ENCODE results near the gene DDX3X.
"Not testable (repeated sequence)": the region's sequence is repeated elsewhere in the genome, so short reads cannot be mapped to it uniquely, and the experiment has no call there.

DDX3X gene

GRCh38 chrX:41332005-41332404 is 2.0 kb upstream of the DDX3X start:
- DNase-seq = no peak

GRCh38 chrX:41332408-41333002 is 1.5 kb upstream of the DDX3X start:
- peak; percentile 54 for DNase-seq

GRCh38 chrX:41333003-41333743 is 789 bp upstream of the DDX3X start:
- DNase-seq = peak; percentile 94

GRCh38 chrX:41334363-41335197 is 618 bp downstream of the DDX3X start:
- peak; percentile 89 for DNase-seq

- DNase-seq = peak; percentile 37
Measured at GRCh38 chrX:41335198-41335957, 1.4 kb downstream of the DDX3X start.

- DNase-seq = peak; percentile 35
Measured at GRCh38 chrX:41335958-41336331, 2.0 kb downstream of the DDX3X start.

- DNase-seq = no peak
Measured at GRCh38 chrX:41336447-41336846, 2.5 kb downstream of the DDX3X start.

GRCh38 chrX:41337140-41337539 is 3.2 kb downstream of the DDX3X start:
- DNase-seq = no peak

GRCh38 chrX:41338436-41338835 is 4.5 kb downstream of the DDX3X start:
- DNase-seq = no peak

GRCh38 chrX:41339148-41339547 is 5.2 kb downstream of the DDX3X start:
- DNase-seq = no peak

- no peak for DNase-seq
Measured at GRCh38 chrX:41344053-41344452, 10.1 kb downstream of the DDX3X start.

- no peak for DNase-seq
Measured at GRCh38 chrX:41347186-41347585, 13.2 kb downstream of the DDX3X start.

- no peak for DNase-seq
Measured at GRCh38 chrX:41348551-41348950, 14.6 kb downstream of the DDX3X start.

- DNase-seq = no peak
Measured at GRCh38 chrX:41350150-41350975, 16.4 kb downstream of the DDX3X start.

- no peak for DNase-seq
Measured at GRCh38 chrX:41350976-41351569, 17.1 kb downstream of the DDX3X start.

- DNase-seq = no peak
Measured at GRCh38 chrX:41351923-41352322, 18.0 kb downstream of the DDX3X start.

GRCh38 chrX:41352329-41352838 is 18.4 kb downstream of the DDX3X start:
- DNase-seq = no peak

- no peak for DNase-seq
Measured at GRCh38 chrX:41353985-41354384, 20.0 kb downstream of the DDX3X start.

- no peak for DNase-seq
Measured at GRCh38 chrX:41369152-41369551, 35.2 kb downstream of the DDX3X start.

- DNase-seq = not testable (repeated sequence)
Measured at GRCh38 chrX:41371575-41371974, 37.6 kb downstream of the DDX3X start.

GRCh38 chrX:41373989-41374606 is 40.1 kb downstream of the DDX3X start:
- no peak for DNase-seq

All from CD4-positive, alpha-beta T cell treated with Interleukin-6 for 4 hours (primary cell).